Gastroesophageal sphincter (tissue), 4 donors: ENCODE results near the gene NEDD4L. TPM values are rescaled to one million over a fixed set of nuclear protein-coding genes. Genes with fewer than 3 reads are reported as not detected.

Source experiments
- ATAC-seq: fragments of 150-250 bp; one replicate; pipeline ENCODE4 v1.9.1; 2016; ENCODE audit warnings: mild to moderate bottlenecking, moderate library complexity
- H3K27ac ChIP-seq, 4 donors: fragments of 200-600 bp; sonication (generic) in 3 of 4; 1 replicate in 3 of 4; 2 replicates in 1 of 4; pipeline ENCODE4 v1.5.1; 2016 to 2019
- H3K27me3 ChIP-seq: fragments of 200-600 bp; sonication (generic); one replicate; pipeline ENCODE4 v1.5.1; 2019
- H3K36me3 ChIP-seq, 2 donors: fragments of 200-600 bp; sonication (generic); one replicate each; pipeline ENCODE4 v1.5.1; 2019; ENCODE audit warnings: control low read depth in 1 of 2
- H3K4me1 ChIP-seq, 3 donors: fragments of 200-600 bp; sonication (generic); 1 replicate in 2 of 3; 2 replicates in 1 of 3; pipeline ENCODE4 v1.5.1; 2016 to 2019; ENCODE audit warnings: control low read depth in 2 of 3
- H3K4me3 ChIP-seq, 2 donors: fragments of 200-600 bp; sonication (generic); one replicate each; pipeline ENCODE4 v1.5.1; 2019; ENCODE audit warnings: mild to moderate bottlenecking in 1 of 2, moderate library complexity in 1 of 2
- H3K9me3 ChIP-seq, 3 donors: fragments of 200-600 bp; sonication (generic); one replicate each; pipeline ENCODE4 v1.5.1; 2017 to 2019; ENCODE audit warnings: control low read depth in 2 of 3
- EP300 ChIP-seq: sonication (generic); formaldehyde crosslinking; IDR thresholded peaks from one replicate; pipeline ENCODE4 v1.6.1; 2017; ENCODE audit warnings: antibody characterized with exemption, mild to moderate bottlenecking
- POLR2A ChIP-seq, 2 donors: fragments of 450-650 bp; IDR thresholded peaks; one replicate each; pipeline ENCODE4 v1.6.1; 2017; ENCODE audit warnings: antibody characterized with exemption in 2 of 2, mild to moderate bottlenecking in 2 of 2, moderate library complexity in 1 of 2
- POLR2AphosphoS5 ChIP-seq: sonication (generic); formaldehyde crosslinking; IDR thresholded peaks from one replicate; pipeline ENCODE4 v1.6.1; 2017; ENCODE audit warnings: antibody characterized with exemption
- WGBS, 2 donors: methylation state at CpG; one replicate each; pipeline ENCODE4 v1.1.5; 2018; ENCODE audit warnings: low coverage in 1 of 2; 5-methylcytosine and 5-hydroxymethylcytosine counted together
- total RNA-seq, 4 donors: library from RNA; depleted of rRNA; stranded (reverse); fragments of >200 nt; gene quantifications; one replicate each; pipeline ENCODE4 v1.1.0, GENCODE V29; 2016
- TF ChIP-seq, protein P1 (sequence below), 4 experiments: fragments of 200-600 bp in 2 of 4; fragments of 450-650 bp in 2 of 4; sonication (generic) in 1 of 4; IDR thresholded peaks; one replicate each; pipeline ENCODE4 v1.5.1; 2017 to 2019; ENCODE audit warnings: antibody characterized with exemption in 4 of 4, mild to moderate bottlenecking in 2 of 4, moderate library complexity in 2 of 4

The NEDD4L gene
- total RNA-seq, 4 donors from 2014 or later: 37.0 to 50.9 (median 43.0) TPM

DNA sequence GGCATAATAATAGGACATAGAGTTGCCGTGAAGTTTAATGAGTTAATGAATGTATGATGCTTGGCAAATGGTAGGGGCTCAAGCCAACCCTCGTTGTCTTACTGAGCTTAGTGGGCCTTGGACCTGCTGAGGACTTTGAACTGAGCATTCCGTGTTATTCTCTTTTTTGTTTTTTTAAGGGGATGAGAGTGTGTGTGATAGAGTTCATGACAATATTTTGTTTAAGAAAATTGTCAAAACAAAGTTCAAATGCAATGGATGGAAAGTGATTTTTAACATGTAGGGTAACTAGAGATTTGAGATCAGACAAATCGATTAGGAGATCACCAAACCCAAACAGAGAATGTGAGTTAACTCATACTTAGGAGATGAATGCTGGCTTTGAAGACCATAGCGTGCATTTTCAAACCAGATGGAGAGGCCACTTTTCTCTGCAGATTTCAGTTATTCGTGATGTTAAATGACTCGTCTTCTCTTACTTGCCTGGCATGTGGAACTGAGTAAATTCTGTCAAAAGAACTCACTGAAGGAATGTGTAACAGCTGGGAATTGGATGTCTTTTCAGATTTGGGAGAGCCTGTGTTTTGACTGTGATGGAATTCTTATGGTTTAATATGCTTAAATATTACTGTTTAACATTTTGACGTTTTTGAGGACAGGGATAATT lies 88.7 kb downstream of the NEDD4L start:
- no peak overlapping the region for H3K27ac ChIP-seq
- H3K36me3 ChIP-seq: no peaks in the 10 kb centered on the region
- TF ChIP-seq, protein P1, sequence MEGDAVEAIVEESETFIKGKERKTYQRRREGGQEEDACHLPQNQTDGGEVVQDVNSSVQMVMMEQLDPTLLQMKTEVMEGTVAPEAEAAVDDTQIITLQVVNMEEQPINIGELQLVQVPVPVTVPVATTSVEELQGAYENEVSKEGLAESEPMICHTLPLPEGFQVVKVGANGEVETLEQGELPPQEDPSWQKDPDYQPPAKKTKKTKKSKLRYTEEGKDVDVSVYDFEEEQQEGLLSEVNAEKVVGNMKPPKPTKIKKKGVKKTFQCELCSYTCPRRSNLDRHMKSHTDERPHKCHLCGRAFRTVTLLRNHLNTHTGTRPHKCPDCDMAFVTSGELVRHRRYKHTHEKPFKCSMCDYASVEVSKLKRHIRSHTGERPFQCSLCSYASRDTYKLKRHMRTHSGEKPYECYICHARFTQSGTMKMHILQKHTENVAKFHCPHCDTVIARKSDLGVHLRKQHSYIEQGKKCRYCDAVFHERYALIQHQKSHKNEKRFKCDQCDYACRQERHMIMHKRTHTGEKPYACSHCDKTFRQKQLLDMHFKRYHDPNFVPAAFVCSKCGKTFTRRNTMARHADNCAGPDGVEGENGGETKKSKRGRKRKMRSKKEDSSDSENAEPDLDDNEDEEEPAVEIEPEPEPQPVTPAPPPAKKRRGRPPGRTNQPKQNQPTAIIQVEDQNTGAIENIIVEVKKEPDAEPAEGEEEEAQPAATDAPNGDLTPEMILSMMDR (IDR thresholded peaks at IDR 0.05): no peak
- no peak for TF ChIP-seq EP300
- no peak for TF ChIP-seq POLR2A (IDR thresholded peaks at IDR 0.05)
- no peak for TF ChIP-seq POLR2AphosphoS5
- no peak for ATAC-seq
- no peak overlapping the region for H3K4me3 ChIP-seq
- peaks cover 0 to 15% (median 2%) of the 10 kb centered on the region in 3 donors for H3K4me1 ChIP-seq
- no peaks in the 10 kb centered on the region for H3K27me3 ChIP-seq
- H3K9me3 ChIP-seq: no peaks in the 10 kb centered on the region
- WGBS, 2 donors: 53 to 54% methylated on average over 8 of the region's 8 CpGs

DNA sequence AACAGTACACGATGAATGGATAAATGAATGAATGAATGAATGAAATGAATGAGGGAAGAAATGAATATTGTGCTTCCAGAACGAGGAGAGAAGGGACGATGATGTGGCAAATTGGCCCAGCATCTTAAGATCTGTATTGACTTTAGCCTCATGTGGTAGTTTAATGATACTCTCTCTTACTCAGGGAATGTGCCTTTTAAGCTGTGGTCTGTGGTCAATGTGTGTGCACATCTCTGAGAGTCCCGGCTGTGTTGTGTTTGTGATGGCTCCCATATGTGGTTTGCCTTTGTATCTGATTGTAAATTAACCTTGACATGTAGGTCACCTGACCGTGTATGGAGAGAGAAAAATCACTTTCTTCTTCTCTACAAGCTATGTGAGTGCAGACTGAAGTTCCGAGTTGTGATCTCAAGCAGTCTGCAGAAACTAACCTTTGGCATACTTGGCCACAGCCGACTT lies 91.2 kb downstream of the NEDD4L start:
- Histone ChIP-seq H3K27me3 (no peaks in the 10 kb centered on the region), H3K9me3 (no peaks in the 10 kb centered on the region), H3K4me3 (no peak overlapping the region), H3K4me1 (peaks cover 0 to 15% (median 2%) of the 10 kb centered on the region in 3 donors), H3K36me3 (no peaks in the 10 kb centered on the region), H3K27ac (no peak overlapping the region)
- TF ChIP-seq, protein P1 (IDR thresholded peaks at IDR 0.05): no peak
- TF ChIP-seq POLR2AphosphoS5 (no peak), EP300 (no peak), POLR2A (IDR thresholded peaks at IDR 0.05) (no peak)
- 50 to 56% methylated on average over 5 to 6 of the region's 7 CpGs for WGBS, 2 donors
- no peak for ATAC-seq

DNA sequence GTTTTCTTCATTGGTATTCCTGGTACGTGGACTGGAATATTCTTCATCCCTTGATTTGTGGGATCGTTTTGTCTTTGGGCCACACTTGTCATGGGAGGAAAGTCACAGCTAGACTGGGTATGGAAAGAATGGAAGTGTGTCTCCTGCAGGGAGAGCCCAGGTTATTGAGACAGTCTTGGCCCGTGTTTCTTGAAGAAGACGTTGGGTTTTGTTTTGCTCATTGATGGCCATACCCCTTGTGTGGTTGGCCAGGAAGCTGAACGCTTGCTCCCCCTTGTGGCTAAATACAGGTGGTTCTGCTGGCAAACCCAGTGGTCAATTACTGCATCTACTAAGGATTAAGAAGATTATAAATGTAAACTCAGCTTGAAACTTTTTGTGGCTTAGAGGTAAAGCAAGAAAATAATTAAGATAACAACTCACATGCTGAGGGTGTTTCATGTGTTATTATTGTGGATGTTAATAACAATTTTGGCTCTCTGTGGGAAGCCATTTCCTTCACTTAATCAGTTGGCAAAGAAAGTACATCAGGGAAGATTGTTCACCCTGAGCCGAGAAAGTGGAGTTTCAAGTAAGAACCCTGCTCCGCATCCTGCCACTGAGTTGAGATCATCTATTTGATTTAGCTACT lies 91.8 kb downstream of the NEDD4L start:
- Histone ChIP-seq H3K4me3 (no peak overlapping the region), H3K9me3 (no peaks in the 10 kb centered on the region), H3K27me3 (no peaks in the 10 kb centered on the region), H3K4me1 (peaks cover 0 to 15% (median 2%) of the 10 kb centered on the region in 3 donors), H3K36me3 (no peaks in the 10 kb centered on the region), H3K27ac (no peak overlapping the region)
- TF ChIP-seq, protein P1 (IDR thresholded peaks at IDR 0.05): peak; percentile 52 to 73 (median 58)
- TF ChIP-seq POLR2A (IDR thresholded peaks at IDR 0.05): no peak
- no peak for TF ChIP-seq EP300
- 45 to 60% methylated on average over 6 to 7 of the region's 7 CpGs for WGBS, 2 donors
- ATAC-seq: no peak

DNA sequence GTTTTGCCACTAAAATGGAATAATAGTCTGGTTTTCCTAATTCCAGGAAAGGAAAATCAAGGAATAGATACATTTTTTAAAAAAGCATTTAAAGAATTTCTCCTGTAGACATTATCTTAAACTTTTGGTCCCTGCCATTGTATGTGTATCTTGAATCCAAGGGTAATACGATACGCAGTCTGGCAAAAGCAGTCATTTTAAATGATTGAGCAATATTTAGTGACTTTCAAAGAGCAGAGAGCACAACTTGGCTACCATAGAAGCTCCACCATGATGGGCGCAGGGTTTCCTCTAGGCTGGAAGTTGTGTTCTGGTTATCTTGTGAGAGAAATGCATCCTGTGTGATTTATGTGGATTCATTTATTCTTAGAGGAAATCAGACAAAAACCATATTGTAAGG lies 92.9 kb downstream of the NEDD4L start:
- TF ChIP-seq EP300: no peak
- TF ChIP-seq, protein P1 (IDR thresholded peaks at IDR 0.05): no peak
- no peak for TF ChIP-seq POLR2AphosphoS5
- no peak for TF ChIP-seq POLR2A (IDR thresholded peaks at IDR 0.05)
- no peak for ATAC-seq
- Histone ChIP-seq H3K27me3 (no peaks in the 10 kb centered on the region), H3K4me3 (no peak overlapping the region), H3K36me3 (no peaks in the 10 kb centered on the region), H3K27ac (no peak overlapping the region), H3K4me1 (peaks cover 0 to 15% (median 2%) of the 10 kb centered on the region in 3 donors), H3K9me3 (no peaks in the 10 kb centered on the region)
- 82 to 89% methylated on average over 3 of the region's 3 CpGs for WGBS, 2 donors
